B cell (primary cell): ENCODE results near the gene NRG2. TPM values are rescaled to one million over a fixed set of nuclear protein-coding genes. Genes with fewer than 3 reads are reported as not detected.

Source experiments
- ATAC-seq: fragments of 200-7000 bp; cut with Tn5 transposase; one replicate; pipeline ENCODE4 v1.10.0; 2021; ENCODE audit warnings: low read depth, mild to moderate bottlenecking, moderate number of reproducible peaks, moderate library complexity
- CTCF ChIA-PET: fragments of 350-600 bp; sonication (Branson Sonifier 250); formaldehyde crosslinking; loops from one replicate; lab custom pipeline; 2021; ENCODE audit warnings: antibody characterized with exemption, inconsistent platforms; lab: Charles Lee
- POLR2A ChIA-PET: fragments of 350-600 bp; sonication (Branson Sonifier 250); formaldehyde crosslinking; loops from one replicate; lab custom pipeline; 2021; ENCODE audit warnings: antibody characterized with exemption; lab: Charles Lee
- DNase-seq: peaks from one replicate; pipeline ENCODE4 v3.0.0; 2013
- H2AFZ ChIP-seq: 2 replicates; pipeline ENCODE4 v1.6.1; 2012; ENCODE audit warnings: mild to moderate bottlenecking, low read depth, low read length; ENCODE audit not compliant: insufficient read depth, poor library complexity, severe bottlenecking
- H3K27ac ChIP-seq, 2 donors: 1 replicate in 1 of 2; 2 replicates in 1 of 2; pipeline ENCODE4 v1.5.1; 2012 to 2013; ENCODE audit warnings: low read length in 2 of 2, mild to moderate bottlenecking in 2 of 2, moderate library complexity in 1 of 2
- H3K27me3 ChIP-seq, 4 experiments: fragments of 200-600 bp in 1 of 4; sonication (generic) in 1 of 4; replicated peaks in 1 of 4; 1 replicate in 2 of 4; 2 replicates in 2 of 4; pipeline versions ENCODE4 v1.6.1 to v1.7.0; 2013 to 2016; ENCODE audit warnings: low read length in 3 of 4, mild to moderate bottlenecking in 2 of 4, mixed read lengths in 1 of 4, moderate library complexity in 1 of 4; ENCODE audit not compliant: insufficient read depth in 4 of 4, control insufficient read depth in 3 of 4; ENCODE audit errors: control extremely low read depth in 1 of 4
- H3K36me3 ChIP-seq, 2 experiments: replicated peaks in 1 of 2; 1 replicate in 1 of 2; 2 replicates in 1 of 2; pipeline versions ENCODE4 v1.6.1 to v1.7.1; 2013; ENCODE audit warnings: low read length in 1 of 2; ENCODE audit not compliant: insufficient read depth in 2 of 2, control insufficient read depth in 1 of 2; ENCODE audit errors: control extremely low read depth in 1 of 2, extremely low read depth in 1 of 2
- H3K4me1 ChIP-seq, 2 donors: fragments of 200-600 bp in 1 of 2; sonication (generic) in 1 of 2; 1 replicate in 1 of 2; 2 replicates in 1 of 2; pipeline versions ENCODE4 v1.5.1 to v1.6.1; 2013 to 2017; ENCODE audit warnings: low read length in 2 of 2; ENCODE audit not compliant: control insufficient read depth in 2 of 2, insufficient read depth in 2 of 2
- H3K4me2 ChIP-seq: replicated peaks from 2 replicates; pipeline ENCODE3; 2012; ENCODE audit warnings: mild to moderate bottlenecking, low read depth, low read length; ENCODE audit not compliant: poor library complexity, severe bottlenecking
- H3K4me3 ChIP-seq, 5 experiments: fragments of 200-600 bp in 1 of 5; sonication (generic) in 1 of 5; 1 replicate in 3 of 5; 2 replicates in 2 of 5; pipeline versions ENCODE4 v1.5.1 to v1.7.0; 2011 to 2016; ENCODE audit warnings: low read length in 4 of 5, mild to moderate bottlenecking in 4 of 5, low read depth in 2 of 5, control low read depth in 1 of 5, moderate library complexity in 1 of 5; ENCODE audit not compliant: insufficient read depth in 1 of 5; ENCODE audit errors: control extremely low read depth in 1 of 5, extremely low read depth in 1 of 5
- H3K79me2 ChIP-seq: fragments of 200-600 bp; sonication (generic); one replicate; pipeline ENCODE4 v1.6.0; 2016; ENCODE audit warnings: low read length; ENCODE audit not compliant: control insufficient read depth, insufficient read depth
- H3K9ac ChIP-seq: fragments of 200-600 bp; sonication (generic); 2 replicates; pipeline ENCODE4 v1.6.1; 2017; ENCODE audit warnings: mild to moderate bottlenecking, low read length, moderate library complexity
- H3K9me3 ChIP-seq, 3 donors: one replicate each; pipeline versions ENCODE4 v1.6.1 to v1.7.1; 2013; ENCODE audit warnings: low read length in 2 of 3; ENCODE audit not compliant: control insufficient read depth in 2 of 3, insufficient read depth in 1 of 3; ENCODE audit errors: control extremely low read depth in 1 of 3
- H4K20me1 ChIP-seq: 2 replicates; pipeline ENCODE4 v1.6.0; 2012; ENCODE audit warnings: mild to moderate bottlenecking, low read length; ENCODE audit not compliant: insufficient read depth, control insufficient read depth, poor library complexity, severe bottlenecking
- H3K27ac Mint-ChIP-seq: one replicate; pipeline ENCODE4 v1.8.0; 2021; ENCODE audit warnings: mixed read lengths
- H3K27me3 Mint-ChIP-seq: one replicate; pipeline ENCODE4 v1.8.0; 2021; ENCODE audit warnings: mixed read lengths
- H3K4me1 Mint-ChIP-seq: one replicate; pipeline ENCODE4 v1.8.0; 2021; ENCODE audit warnings: mixed read lengths
- H3K4me3 Mint-ChIP-seq: one replicate; pipeline ENCODE4 v1.8.0; 2021; ENCODE audit warnings: mixed read lengths
- H3K9me3 Mint-ChIP-seq: one replicate; pipeline ENCODE4 v1.8.0; 2022; ENCODE audit warnings: mixed read lengths; ENCODE audit not compliant: insufficient read depth
- EZH2 ChIP-seq: IDR thresholded peaks from 2 replicates; pipeline ENCODE4 v1.6.1; 2012; ENCODE audit warnings: borderline replicate concordance, low read depth, mild to moderate bottlenecking, moderate library complexity, low read length; ENCODE audit not compliant: insufficient read depth, poor library complexity, severe bottlenecking
- WGBS: methylation state at CpG from one replicate; pipeline ENCODE4 v1.1.5; 2013; ENCODE audit warnings: missing lambda C conversion rate; ENCODE audit not compliant: insufficient coverage; 5-methylcytosine and 5-hydroxymethylcytosine counted together
- intact Hi-C: fragments of 100-400 bp; cut with micrococcal nuclease; formaldehyde crosslinking; loops from one replicate; pipeline ENCODE4 v1.10.0; 2022
- polyA plus RNA-seq: library from polyadenylated mRNA; depleted of rRNA; stranded (reverse); fragments of >200 nt; gene quantifications from 2 replicates; pipeline ENCODE4 v1.2.3, GENCODE V29; 2012
- total RNA-seq, 2 donors: library from RNA; stranded (reverse); fragments of 120-200 nt in 1 of 2; gene quantifications; 1 replicate in 1 of 2; 2 replicates in 1 of 2; pipeline versions ENCODE4 v1.2.3 to v1.2.4, GENCODE V29; 2013 to 2022
- TF ChIP-seq, protein P1 (sequence below): fragments of 200-600 bp; IDR thresholded peaks from one replicate; pipeline ENCODE4 v1.8.0; 2022; ENCODE audit warnings: antibody characterized with exemption, mild to moderate bottlenecking

NRG2 gene
- total and polyA plus RNA-seq, 2 donors (not counting 1 experiment from before 2014, with no cell fraction given), result 0.13 to 0.15 TPM

DNA sequence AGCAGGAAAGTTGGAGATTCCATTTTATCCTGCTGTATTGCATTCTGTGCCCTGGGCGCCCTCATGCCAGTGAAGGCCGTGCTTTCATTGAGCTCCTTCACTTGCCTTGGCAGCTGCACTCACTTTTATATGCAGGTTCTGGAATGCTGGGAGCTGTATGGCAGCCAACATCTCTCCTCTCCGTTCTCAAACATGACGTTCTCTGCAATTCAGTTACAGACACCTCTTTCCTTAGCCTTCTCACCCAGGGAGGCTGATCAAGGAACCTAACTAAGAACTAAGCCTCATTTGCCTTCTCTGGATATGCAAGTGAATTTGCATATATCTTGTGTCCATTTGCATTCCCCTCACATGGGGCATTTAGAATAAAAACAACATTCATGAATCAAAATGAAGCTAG, 41.4 kb upstream of the NRG2 start:
- TF ChIP-seq, protein P1, sequence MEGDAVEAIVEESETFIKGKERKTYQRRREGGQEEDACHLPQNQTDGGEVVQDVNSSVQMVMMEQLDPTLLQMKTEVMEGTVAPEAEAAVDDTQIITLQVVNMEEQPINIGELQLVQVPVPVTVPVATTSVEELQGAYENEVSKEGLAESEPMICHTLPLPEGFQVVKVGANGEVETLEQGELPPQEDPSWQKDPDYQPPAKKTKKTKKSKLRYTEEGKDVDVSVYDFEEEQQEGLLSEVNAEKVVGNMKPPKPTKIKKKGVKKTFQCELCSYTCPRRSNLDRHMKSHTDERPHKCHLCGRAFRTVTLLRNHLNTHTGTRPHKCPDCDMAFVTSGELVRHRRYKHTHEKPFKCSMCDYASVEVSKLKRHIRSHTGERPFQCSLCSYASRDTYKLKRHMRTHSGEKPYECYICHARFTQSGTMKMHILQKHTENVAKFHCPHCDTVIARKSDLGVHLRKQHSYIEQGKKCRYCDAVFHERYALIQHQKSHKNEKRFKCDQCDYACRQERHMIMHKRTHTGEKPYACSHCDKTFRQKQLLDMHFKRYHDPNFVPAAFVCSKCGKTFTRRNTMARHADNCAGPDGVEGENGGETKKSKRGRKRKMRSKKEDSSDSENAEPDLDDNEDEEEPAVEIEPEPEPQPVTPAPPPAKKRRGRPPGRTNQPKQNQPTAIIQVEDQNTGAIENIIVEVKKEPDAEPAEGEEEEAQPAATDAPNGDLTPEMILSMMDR, result no peak
- TF ChIP-seq EZH2, result no peak
- Mint-ChIP-seq H3K4me3 (no peak overlapping the region), H3K27me3 (peaks cover 38% of the 10 kb centered on the region), H3K27ac (no peak overlapping the region), H3K9me3 (no peaks in the 10 kb centered on the region), H3K4me1 (no peaks in the 10 kb centered on the region)
- no peaks in the 10 kb centered on the region for H4K20me1 ChIP-seq
- no peaks in the 10 kb centered on the region for H3K79me2 ChIP-seq
- CTCF ChIA-PET, result interaction anchor here (1.0 to 1.5 kb wide), 3 partner anchors 10 to 72 kb away, joined by 3 to 5 read pairs (median 3); no protein-coding TSS in a partner anchor
- no peak overlapping the region for H2AFZ ChIP-seq
- no peak for ATAC-seq
- no peaks in the 10 kb centered on the region for H3K36me3 ChIP-seq
- no peak overlapping the region for H3K4me2 ChIP-seq
- intact Hi-C loops, result no loop called here
- H3K9me3 ChIP-seq, result peaks cover 0 to 2% (median 0%) of the 10 kb centered on the region in 3 donors
- no peak overlapping the region for H3K27ac ChIP-seq
- H3K27me3 ChIP-seq, result peaks cover 0 to 10% (median 6%) of the 10 kb centered on the region in 4 experiments
- no peak overlapping the region for H3K4me3 ChIP-seq
- no peak overlapping the region for H3K9ac ChIP-seq
- no peak for DNase-seq
- 75% methylated on average over 4 of the region's 4 CpGs for WGBS
- no peaks in the 10 kb centered on the region for H3K4me1 ChIP-seq
- POLR2A ChIA-PET, result no interaction called here

DNA sequence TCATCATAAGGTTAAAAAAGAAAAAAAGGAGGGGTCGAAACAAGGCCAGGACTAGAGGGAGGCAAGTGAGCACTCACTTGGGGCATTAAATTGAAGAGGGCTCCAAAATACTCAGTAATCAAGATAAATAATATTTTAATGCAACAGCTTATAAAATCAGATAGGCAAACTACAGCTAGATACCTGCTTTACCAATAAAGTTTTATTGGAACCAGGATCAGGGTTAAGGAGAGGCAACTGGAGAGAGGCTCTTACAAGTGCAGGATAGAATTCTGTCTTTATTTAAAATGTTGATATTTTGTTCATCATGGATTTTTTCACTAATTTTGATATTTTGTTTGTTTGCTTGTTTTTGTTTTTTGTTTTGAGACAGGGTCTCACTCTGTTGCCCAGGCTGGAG, 40.6 kb upstream of the NRG2 start:
- Histone ChIP-seq H3K36me3 (no peaks in the 10 kb centered on the region), H3K4me2 (no peak overlapping the region), H3K4me1 (no peaks in the 10 kb centered on the region), H3K79me2 (no peaks in the 10 kb centered on the region), H3K4me3 (no peak overlapping the region), H3K27me3 (peaks cover 0 to 11% (median 7%) of the 10 kb centered on the region in 4 experiments), H3K9ac (no peak overlapping the region), H3K27ac (no peak overlapping the region), H3K9me3 (no peaks in the 10 kb centered on the region), H4K20me1 (no peaks in the 10 kb centered on the region), H2AFZ (no peak overlapping the region)
- H3K27me3 Mint-ChIP-seq, result peaks cover 37% of the 10 kb centered on the region
- CTCF ChIA-PET, result interaction anchor here (0.6 to 1.4 kb wide), 2 partner anchors 11 to 62 kb away, joined by 3 read pairs; no protein-coding TSS in a partner anchor
- intact Hi-C loops, result no loop called here
- POLR2A ChIA-PET, result no interaction called here
- H3K4me1 Mint-ChIP-seq, result no peaks in the 10 kb centered on the region
- H3K27ac Mint-ChIP-seq, result no peak overlapping the region
- H3K4me3 Mint-ChIP-seq, result no peak overlapping the region
- no peak for TF ChIP-seq EZH2
- TF ChIP-seq, protein P1, result no peak
- DNase-seq (no peak), ATAC-seq (no peak)
- no peaks in the 10 kb centered on the region for H3K9me3 Mint-ChIP-seq
- WGBS, result no CpG with 5 or more reads among the region's 1 CpG
